ENCODE data around the gene CLEC12A. TPM values are rescaled to one million over a fixed set of nuclear protein-coding genes. Genes with fewer than 3 reads are reported as not detected.
"Not testable (repeated sequence)": the region's sequence is repeated elsewhere in the genome, so short reads cannot be mapped to it uniquely, and the experiment has no call there.

CLEC12A gene
- total RNA-seq, 1 donor from 2014 or later = not detected

DNA sequence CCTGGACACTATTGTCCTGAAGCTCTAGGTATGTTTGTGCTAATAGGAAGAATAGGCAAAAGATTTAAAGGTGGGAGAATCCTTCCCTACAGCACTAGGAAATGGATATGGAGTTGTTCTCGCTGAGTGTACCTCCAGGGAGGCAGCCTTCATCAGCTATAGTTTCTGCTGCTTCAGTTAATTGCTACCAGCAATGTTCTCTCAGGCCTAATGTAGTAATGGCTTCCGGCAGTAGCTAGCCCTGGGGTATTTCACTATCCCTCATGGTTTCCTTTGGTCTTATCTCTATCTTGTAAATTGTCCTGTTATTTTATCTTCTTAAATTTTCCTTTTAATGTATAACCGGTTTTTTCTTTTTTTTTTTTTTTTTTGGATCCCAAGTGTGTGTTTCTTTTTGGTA is 9.3 kb upstream of the CLEC12A start:
- DNase-seq (ENCODE audit: extremely low read depth, low read depth, low spot score) = no peak

DNA sequence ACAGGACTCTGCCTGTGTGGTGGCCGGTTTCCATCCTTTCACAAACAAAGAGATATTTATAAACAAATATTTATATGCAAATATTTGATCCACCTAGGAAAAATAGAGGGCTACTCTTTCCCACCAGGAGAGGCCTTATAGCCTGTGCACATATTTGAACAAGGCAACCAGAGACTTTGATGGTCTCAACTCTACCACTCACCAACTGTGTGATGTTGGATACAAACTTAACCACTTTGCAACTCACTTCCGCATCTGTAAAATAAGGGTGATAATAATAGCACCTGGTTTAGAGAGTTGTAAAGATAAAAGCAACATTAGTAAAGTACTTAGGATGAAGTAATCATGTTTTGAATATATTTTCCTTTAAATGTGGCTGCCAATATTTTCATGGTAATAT is 1.5 kb upstream of the CLEC12A start:
- no peak for DNase-seq (ENCODE audit: extremely low read depth, low read depth, low spot score)

DNA sequence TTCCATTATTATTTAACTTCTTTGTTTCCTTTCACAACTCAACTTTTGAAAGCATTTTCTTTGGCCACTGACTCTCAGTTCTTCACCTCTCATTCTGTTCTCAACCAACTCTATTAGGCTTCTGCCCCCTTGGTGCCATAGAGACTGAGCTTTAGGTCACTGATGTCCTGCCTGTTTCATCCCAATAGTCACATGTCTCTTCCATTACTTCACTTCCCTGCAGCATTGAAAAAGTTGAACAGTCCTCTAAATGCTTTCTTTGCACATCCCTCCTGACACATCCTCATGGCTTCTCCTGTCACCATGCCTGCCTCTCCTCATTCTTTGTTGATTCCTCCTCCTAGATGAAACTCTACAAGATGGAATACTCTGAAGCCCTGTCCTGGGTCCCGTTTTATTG is 2.7 kb downstream of the CLEC12A start:
- DNase-seq (ENCODE audit: extremely low read depth, low read depth, low spot score) = no peak

DNA sequence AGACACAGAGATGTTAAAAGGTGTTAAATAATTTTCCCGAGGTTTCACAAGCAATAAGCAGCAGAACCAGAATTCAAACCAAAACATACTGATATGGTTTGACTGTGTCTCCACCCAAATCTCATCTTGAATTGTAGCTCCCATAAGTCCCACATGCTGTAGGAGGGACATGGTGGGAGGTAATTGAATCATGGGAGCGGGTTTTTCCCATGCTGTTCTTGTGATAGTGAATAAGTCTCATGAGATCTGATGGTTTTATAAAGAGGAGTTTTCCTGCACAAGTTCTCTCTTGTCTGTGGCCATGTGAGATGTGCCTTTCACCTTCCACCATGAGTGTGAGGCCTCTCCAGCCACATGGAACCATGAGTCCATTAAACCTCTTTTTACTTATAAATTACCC is 3.5 kb downstream of the CLEC12A start:
- DNase-seq (ENCODE audit: extremely low read depth, low read depth, low spot score) = not testable (repeated sequence)

- DNase-seq (ENCODE audit: extremely low read depth, low read depth, low spot score) = no peak
These were observed 4.4 kb downstream of the CLEC12A start for GRCh38 chr12:9975614-9976013.

DNA sequence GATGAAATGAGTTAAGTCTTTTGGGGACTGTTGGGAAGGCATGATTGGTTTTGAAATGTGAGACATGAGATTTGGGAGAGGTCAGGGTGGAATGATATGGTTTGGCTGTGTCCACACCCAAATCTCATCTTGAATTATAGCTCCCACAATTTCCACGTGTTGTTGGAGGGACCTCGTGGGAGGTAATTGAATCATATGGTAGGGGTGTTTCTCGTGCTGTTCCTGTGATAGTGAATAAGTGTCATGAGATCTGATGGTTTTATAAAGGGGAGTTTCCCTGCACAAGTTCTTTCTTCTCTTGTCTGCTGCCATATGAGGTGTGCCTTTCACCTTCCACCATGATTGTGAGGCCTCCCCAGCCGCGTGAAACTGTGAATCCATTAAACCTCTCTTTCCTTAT is 5.4 kb downstream of the CLEC12A start:
- DNase-seq (ENCODE audit: extremely low read depth, low read depth, low spot score) = not testable (repeated sequence)

DNA sequence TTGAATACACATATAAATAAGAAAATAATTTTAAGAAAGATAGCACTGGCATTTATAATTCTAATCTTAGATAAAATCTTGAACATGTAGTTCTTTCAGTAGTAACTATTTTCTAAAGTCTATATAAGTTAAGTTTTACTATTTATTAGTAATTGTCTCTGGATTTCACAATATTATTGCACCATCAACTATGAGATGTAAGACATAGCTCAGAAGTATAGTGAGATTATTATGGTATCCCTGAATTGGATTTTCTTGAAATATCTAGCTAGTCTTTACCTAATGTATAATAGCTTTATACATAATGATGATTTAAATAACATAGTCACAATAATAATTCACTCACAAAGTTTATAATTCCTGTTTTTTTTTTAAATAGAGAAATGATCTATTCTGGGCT is 6.7 kb downstream of the CLEC12A start:
- DNase-seq (ENCODE audit: extremely low read depth, low read depth, low spot score) = no peak

GRCh38 chr12:9980126-9980525 is 8.9 kb downstream of the CLEC12A start:
- DNase-seq (ENCODE audit: extremely low read depth, low read depth, low spot score) = no peak

- DNase-seq (ENCODE audit: extremely low read depth, low read depth, low spot score) = no peak
These were observed 20.7 kb downstream of the CLEC12A start for GRCh38 chr12:9991876-9992275.

DNA sequence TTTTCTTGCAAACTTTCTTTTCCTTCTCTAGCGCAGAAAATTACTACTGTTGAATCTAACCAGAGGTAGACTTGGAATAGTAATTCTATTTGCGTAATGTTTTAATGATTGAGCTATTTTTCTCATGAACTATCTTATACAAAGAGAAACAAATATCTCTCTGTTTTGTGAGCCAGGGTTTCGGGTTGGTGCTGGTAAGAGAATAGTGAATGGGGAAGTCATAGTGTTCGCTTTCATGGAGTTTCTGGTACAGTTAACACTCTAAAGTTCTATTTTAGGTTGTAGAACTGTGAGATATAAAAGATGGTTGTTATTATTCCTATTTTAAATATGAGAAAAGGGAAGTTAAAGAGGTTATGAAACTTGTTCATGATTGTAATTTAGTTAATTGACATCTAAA is 21.1 kb downstream of the CLEC12A start:
- no peak for DNase-seq (ENCODE audit: extremely low read depth, low read depth, low spot score)

DNA sequence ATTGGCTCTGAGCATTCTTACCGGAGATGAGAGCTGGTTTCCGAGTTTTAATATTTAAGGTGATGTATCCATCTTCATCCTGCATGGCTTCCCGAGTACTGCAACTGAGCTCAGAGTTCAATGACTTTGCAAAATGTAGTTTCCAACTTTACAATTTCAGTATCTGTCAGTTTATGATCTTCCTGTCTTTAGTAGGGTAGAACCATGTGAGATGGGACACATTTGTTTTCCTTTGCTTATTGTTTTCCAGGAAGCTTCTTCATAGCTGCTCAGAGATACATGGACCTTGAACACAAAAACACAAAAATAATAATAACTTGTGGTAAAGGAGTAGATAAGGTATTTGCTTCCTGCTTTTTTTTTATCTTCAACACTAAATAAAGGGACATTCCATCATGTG is 27.8 kb downstream of the CLEC12A start, which contains the start of gene CLEC1B:
CLEC1B (minus strand) TSS at position 106 of the 400 bp plus-strand sequence; CDS start at position 85, 21 bp downstream.
- DNase-seq (ENCODE audit: extremely low read depth, low read depth, low spot score) = no peak

DNA sequence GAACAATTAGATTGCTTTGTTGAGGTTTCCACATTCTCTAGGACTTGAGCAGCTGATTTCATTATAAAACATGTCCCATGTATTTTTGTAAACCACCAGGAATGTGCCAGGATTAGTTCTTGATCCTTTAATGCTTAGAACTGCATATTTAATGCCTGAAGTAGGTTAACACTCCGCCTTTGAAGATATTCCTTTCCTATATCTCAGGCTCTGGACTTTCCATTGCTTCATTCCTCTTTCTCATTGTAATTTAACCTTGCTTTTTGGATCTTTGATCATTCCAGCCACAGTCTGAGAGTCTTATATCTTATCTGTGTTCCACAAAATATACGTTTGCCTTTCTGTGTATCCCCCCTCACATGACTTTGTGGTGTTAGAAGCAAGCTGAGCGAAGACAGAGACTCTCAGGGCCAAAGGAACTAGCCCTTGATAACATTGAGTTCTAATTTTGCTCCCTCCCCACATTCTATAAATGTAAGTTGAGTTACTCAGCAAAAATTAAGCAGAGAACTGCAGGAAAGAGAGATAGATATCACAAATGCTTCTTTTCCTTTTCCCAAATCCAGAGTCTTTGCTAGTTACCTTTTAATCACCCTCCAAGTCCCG is 30.1 kb downstream of the CLEC12A start:
- DNase-seq (ENCODE audit: extremely low read depth, low read depth, low spot score) = no peak

DNA sequence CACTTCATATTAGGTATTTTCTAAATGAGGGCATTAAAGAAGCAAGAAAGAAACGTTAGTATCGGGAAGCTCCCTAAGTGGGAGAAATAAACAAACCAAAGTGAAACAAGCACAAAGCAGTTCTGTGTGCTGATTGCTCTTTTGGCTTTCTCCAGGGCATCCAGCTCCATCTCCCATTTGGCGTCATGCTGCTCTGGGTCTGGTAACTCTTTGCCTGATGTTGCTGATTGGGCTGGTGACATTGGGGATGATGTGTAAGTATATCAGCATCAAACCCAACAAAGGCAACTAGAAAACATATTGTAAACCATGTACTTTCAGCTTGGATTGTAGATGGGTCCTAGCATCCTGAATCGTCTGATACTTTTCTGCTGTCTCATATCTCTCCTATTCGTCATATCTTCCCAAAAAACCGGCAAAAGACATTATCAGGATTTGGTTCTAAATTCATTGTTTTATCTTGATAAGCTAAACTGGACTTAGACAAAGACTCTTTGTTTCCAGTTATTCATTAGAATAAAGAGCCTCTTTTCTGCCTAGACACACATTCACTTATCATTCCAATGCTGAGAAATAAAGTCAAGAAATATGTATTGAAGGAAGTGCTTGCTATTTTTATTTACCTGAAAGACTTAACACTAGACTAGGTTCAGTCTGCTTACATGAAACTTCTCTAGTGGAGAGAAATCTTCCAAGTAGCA is 41.6 kb downstream of the CLEC12A start:
- DNase-seq (ENCODE audit: extremely low read depth, low read depth, low spot score) = no peak

DNA sequence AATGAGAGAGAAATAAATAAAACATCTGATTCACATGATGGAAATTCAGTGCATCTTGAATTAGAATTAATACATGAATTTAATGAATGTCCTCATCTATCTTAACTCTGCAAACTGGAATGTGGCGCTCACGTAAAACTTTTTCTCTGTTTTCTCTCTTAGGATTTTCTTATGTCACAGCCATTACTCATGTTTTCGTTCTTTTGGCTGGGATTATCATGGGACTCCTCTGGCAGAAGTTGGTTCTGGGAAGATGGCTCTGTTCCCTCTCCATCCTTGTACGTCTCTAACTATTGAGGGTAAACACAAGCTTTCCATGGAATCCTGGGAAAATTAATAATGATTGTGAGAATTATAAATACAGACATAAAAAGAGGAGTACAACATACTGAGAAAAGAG is 44.2 kb downstream of the CLEC12A start:
- DNase-seq (ENCODE audit: extremely low read depth, low read depth, low spot score) = no peak

DNA sequence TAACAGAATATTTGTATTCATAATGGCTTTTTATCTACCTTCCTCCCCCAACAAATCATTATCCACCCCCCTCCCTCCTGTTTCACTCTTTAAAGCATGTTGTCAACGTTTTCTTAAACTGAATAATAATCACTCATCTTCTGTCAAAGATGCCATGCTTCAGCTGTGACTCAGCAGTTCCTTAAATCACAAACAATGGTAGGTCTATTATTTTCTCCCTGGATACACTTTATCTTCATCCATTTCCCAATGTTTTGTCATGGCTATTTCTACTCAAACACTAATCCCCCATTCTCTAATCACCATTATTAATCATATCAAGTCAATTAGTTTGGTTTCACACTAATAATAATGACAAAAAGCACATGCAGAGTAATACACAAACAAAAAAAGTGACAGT is 45.7 kb downstream of the CLEC12A start:
- peak; percentile 72 for DNase-seq (ENCODE audit: extremely low read depth, low read depth, low spot score)

DNA sequence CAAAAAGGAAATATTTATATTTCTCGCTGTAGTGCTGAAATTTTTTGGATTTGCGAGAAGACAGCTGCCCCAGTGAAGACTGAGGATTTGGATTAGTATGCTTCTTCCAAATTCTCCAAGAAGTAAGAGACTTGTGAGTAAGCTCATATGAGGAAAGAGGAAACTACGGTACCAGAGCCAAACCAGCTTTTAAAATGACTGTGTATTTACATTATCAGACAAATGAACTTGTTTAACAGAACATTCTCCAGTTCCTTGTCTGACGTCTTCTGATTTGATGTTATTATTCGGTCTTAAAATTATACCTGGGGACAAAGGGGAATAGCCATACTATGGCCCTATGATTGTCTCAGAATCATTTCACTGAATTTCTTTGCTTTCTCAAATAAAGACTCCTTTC is 47.2 kb downstream of the CLEC12A start:
- DNase-seq (ENCODE audit: extremely low read depth, low read depth, low spot score) = no peak

- no peak for DNase-seq (ENCODE audit: extremely low read depth, low read depth, low spot score)
These were observed 50.1 kb downstream of the CLEC12A start for GRCh38 chr12:10021342-10021741.

GRCh38 chr12:10025236-10025635 is 54.0 kb downstream of the CLEC12A start:
- DNase-seq (ENCODE audit: extremely low read depth, low read depth, low spot score) = no peak

- not testable (repeated sequence) for DNase-seq (ENCODE audit: extremely low read depth, low read depth, low spot score)
These were observed 55.5 kb downstream of the CLEC12A start for GRCh38 chr12:10026666-10027065.

DNA sequence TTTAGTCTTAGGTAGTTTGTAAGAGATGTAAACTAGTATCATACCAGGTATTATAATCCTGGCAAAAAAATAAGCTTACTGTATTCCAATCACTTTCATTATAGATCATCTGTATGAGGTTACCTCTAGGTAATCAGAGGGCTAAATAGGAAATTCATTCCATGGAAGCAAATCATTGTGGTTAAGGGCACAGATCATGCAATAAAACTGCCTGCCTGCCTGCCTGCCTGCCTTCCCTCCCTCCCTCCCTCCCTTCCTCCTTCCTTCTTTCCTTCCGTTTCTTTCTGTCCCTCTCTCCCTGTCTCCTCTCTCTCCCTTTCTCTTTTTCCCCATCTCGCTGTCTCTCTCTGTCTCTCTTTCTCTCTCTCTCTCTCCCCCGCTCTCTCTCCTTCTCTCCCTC is 56.1 kb downstream of the CLEC12A start:
- DNase-seq (ENCODE audit: extremely low read depth, low read depth, low spot score) = no peak

DNA sequence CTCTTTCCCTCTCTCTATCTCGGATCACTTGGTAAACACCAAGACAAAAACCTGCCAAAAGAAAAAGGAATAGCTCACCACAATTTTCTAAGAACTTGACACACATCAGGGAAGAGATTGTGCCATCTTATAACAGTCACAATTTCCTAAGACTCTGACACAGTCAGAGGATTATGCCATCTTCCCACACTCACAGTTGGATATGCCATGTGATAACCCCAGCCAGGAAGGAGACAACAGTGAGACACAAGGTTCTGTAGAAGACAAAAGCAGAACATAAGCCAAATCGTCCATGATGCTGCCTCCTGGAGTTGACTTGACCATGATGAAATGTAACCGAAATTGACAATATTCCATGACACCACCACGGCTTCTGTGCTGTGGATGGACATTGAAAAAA is 56.5 kb downstream of the CLEC12A start:
- DNase-seq (ENCODE audit: extremely low read depth, low read depth, low spot score) = no peak

DNA sequence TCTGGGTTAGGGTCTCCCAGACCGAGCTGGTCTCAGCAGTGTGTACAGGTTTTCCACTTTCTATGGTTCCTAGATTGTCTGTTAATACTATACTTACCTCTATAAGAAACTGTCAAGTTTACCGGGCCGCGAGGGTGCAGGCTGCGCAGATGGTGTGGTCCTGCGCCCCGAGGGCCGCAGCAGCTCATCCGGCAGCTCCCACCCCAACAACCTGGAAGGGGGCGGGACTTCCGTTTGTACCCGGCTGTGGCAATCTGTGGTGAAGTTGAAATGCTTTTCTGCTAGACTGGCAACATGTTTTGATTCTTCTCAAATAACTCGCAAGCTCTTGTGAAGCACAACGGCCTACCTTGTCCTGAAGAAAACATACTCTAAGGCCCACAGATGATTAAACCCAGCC is 59.2 kb downstream of the CLEC12A start, which contains the start of gene CLEC9A:
CLEC9A (plus strand) TSS at position 237 of the 400 bp plus-strand sequence. CDS start 22,006 bp downstream, outside the sequence.
- no peak for DNase-seq (ENCODE audit: extremely low read depth, low read depth, low spot score)
